ENCODE measurements around the gene CCDC40.

The CCDC40 gene

DNA sequence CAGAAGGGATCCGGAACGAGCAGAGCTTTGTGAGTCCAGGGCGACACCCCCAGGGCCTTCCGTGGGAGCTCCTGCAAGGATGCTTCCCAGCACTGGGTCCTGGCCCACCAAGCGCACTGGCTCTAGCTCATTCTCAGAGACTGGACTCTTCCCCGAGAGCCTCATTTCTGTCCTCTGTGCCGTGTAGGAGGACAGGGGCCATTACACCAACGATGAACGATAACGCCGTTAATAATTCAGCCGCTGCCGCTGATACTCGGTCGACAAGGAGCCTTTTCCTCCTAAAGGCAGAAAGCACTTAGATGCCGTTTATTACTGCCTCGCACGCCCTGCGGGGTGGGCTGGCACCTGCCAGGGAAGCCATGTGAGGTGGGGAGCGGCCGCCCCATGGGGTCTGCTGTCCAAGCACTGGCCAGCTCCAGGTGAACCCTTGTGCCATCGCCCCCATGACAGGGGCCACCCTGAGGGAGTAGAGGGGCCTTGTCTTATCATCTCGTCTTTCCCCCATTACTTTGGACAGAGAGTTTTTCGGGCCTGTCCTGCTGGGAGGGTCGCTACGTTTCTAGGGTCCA lies 34.3 kb upstream of the CCDC40 start:
- DNase-seq, result no peak

DNA sequence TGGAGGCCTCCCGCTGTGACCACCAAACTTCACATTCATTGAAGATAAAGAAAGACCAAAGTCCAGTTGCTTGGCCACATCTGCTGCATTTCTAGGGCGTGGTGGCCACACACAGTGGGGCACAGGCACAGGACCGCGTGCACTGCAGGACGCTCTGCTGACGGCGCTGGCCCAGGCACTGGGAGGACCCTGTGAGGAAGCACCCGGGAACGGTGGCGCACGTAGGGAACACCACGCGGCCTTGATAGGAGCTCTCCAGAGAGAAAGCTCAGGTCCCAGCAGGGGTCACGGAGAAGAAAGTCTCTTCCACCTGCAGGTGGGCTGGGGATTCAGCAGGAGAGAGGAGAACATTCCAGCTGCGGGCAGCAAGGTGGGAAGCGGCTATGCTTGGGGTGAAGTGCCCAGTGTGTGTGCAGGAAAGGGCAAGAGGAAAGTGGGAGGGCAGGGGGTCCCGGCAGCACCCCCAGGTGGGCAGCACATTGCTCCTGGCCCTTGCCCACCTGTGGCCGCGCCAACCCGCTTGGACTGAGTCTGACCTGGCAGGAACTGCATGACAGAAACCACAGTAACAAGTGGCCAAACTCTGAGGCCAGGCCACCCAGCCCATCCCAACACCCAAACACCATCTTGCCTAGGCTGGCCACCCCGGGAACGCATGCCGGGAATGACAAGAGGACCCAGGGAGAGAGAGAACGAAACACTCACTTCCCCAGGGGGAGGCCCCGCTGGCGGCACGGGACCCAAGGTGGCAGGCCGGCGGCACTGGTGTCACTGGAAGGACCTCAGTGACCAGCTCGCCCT lies 33.6 kb upstream of the CCDC40 start:
- DNase-seq, result no peak

DNA sequence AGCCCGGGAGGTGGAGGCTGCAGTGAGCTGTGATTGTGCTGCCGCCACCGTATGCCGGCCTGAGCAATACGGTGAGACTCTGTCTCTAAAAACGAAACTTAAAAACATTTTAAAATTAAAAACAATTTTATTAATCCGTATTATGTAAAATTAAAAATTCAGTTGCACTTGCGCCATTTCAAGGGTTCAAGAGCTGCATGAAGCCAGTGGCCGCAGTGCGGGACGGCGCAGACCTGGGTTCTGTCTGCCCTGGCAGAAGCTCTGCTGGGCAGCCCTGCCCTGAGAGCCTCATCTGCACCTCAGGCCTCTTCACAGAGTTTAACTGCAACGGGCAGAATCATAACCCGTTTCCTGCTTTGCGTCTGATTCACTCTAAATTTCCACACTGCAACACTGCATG lies 32.5 kb upstream of the CCDC40 start:
- DNase-seq, result no peak

DNA sequence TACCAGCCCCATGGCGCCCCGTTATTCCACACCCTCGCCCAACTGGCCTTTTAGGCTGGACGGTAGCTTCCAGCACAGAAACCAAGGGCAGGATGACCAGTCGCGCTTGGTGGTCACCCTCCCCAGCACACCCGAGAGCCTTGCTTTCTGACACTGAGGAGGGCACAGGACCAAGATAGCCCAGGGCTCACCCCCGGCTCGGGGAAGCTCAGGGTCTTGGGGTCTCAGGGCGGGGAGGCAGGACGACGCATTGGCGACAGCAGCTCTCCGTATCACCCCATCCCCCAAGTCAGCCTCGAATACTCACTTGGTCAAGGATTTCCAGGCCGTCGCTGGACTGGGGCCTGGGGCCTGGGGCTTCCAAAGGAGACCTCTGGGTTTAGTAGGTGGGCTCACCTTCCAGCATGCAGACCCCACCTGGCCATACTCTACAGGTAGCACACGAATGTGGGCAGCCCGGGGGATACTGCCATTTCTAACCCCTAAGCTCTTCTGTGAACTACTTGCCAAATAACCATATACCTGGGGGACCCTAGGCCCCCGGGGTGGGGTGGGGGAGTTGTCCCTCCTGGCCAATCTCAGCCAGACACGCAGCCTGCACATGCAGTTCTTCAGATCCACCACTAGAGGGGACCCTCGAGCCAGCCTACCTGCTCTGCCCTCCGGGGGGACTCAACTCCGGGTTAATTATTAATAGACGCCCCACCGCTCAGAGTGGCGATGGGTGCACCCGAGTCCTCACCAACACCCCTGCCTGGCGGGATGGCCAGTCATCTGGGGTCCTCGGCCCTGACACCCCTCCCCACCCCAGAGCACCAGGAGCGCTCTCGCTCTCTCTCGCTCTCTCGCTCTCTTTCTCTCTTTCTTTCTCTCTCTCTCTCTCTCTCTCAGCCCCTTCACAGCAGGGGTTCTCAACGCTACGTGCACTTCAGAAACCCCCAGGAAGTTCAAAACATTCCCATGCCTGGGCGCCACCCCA lies 30.8 kb upstream of the CCDC40 start:
- DNase-seq, result peak; percentile 62

DNA sequence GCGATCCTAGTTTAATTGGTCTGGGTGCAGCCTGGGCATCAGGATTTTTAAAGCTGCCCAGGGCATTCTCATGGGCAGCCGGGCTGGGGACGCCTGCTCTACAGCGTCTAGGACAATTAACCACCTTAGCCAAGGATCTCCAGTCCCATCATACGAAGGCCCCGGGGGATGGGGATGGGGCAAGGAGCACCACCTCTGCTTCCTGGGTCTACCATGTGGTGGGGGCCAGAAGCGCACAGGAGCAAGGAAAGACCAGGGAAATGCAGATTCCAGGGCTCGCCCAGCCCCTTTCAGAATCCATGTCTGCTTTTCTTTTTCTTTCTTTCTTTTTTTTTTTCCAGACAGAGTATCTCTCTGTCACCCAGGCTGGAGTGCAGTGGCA lies 30.1 kb upstream of the CCDC40 start:
- no peak for DNase-seq

DNA sequence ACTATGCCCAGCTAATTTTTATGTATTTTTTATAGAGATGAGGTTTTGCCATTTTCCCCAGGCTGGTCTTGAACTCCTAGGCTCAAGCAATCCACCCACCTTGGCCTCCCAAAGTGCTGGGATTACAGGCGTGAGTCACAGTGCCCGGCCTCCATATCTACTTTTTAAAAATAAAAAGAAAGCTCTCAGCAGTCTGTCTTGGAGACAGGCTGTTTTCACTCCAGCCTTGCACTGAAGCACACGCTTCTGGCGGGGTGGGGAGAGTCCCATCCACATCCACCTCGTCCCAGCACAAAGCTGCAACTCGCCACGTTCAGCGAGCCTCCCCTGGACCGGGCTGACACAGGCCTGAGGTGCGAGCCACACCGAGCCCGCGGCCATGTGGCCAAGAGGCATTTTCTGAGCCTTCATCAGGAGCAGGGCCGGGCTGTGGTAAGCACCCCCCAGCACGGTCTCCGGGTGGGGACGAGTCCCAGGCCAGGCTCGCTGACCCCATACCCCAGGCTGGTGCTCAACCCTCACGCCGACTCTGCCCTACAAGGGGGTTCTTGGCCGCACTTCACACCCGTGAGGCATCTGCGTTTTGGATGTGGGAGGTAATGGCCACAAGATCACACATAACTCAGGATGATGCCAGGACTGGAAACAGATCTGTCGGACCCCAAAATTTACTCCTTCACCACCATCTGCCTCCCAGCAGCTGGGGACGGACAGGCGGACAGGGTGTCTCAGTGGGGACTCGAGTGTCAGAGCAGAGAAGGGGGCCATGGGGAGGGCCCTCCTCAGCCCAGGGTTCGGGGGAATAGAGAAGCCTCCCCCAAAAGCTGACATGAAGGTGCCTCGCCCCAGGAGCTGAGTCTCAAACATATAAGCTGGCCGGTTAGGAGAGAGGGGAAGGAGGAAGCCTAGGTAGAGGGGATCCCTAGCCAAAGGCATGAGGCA lies 29.4 kb upstream of the CCDC40 start:
- no peak for DNase-seq

DNA sequence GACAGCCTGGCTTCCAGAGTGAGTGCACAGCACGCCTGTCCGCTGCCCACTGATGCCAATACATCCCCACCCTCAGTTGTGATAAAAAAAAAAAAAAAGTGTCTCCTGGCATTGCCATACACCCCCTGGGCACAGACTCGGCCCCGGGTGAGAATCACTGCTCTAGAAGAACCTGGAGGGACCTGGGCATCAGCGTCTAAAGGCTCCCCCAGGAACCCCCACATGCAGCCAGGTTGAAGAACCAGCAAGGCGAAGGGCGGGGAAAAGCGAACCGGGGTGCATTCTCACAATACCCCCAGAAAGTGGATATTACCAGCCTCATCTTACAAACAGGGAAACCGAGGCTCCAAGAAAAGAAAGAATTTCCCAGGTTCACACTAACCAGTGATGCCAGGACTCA lies 28.5 kb upstream of the CCDC40 start:
- DNase-seq, result no peak

DNA sequence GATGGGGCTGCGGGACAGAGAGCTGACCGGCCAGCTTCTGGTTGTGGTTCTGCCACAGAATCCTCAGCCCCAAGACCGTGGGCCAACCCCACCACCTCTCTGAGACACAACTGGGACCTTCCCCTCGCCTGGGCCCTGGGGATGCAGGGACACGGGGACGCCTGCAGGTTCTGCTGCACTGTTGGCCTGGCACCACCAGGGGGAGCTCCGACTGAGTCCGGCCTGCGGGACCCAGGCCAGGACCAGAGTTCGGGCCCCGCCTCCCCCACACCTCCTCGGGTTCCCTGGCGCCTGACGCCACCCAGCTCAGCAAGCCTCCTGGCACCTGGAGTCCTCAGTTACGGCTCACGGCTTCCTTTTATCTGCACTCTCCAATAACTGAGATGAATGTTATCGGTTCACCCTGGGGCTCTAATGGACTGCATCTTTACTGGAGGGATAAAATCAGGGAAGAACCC lies 28.0 kb upstream of the CCDC40 start:
- DNase-seq, result peak; percentile 81

DNA sequence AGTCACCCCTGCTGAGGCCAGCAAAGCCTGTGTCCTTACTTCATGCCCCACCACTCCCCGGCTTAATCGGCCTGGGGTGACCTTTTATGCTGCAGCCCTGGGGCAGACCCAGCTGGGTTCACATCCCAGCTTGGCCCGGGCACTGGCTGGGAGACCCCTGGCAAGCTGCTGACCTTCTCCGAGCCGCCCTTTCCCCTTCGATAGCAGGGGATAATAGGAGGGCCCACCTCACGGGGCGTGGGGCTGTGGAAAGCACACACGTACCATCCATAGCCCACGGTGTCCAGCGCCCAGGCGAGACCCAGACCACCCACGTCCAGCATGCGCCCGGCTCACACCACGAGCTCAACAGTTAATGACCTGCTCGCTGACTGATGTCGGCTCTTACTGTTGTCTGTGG lies 27.6 kb upstream of the CCDC40 start:
- no peak for DNase-seq

DNA sequence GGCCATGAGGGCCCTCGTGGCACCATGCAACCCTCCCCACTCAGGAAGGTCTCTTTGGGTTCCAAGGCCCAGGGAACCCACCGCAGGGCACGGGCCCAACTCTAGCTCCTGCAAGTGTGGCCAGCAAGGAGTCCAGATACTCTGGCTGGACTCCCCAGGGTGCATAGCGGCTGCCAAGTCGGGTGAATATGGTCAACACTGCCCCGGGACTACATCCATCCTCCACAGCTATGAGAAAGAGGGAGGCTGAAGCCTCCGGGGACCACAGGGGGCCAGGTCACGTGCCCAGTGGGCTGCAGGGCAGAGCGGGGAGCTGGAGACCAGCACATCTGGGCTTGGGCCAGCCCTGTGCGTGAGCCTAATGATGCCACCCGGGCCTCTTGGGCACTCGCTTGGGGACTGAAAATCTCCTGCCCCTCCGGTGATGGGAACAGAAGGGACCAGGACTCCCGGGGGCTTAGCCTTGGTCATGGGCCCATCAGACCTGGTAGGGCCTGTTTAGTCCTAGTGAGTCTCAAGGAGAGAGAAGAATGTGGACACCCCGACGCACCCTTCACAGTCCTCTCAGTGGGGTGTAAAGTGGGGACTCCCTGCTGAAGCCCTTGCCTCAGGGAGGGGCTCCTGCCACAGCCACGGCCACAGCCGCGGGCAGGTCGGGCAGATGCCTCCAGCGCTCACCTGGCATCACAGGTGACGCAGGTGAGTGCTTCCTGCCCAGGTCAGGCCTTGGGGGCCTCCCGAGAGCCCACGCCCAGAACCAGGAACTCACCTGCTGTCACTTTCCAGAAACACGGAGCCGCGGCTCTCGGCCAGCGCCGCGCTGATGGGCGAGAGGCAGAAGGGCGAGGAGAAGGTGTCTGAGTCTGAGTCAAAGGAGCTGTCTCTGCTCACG lies 26.8 kb upstream of the CCDC40 start:
- no peak for DNase-seq

DNA sequence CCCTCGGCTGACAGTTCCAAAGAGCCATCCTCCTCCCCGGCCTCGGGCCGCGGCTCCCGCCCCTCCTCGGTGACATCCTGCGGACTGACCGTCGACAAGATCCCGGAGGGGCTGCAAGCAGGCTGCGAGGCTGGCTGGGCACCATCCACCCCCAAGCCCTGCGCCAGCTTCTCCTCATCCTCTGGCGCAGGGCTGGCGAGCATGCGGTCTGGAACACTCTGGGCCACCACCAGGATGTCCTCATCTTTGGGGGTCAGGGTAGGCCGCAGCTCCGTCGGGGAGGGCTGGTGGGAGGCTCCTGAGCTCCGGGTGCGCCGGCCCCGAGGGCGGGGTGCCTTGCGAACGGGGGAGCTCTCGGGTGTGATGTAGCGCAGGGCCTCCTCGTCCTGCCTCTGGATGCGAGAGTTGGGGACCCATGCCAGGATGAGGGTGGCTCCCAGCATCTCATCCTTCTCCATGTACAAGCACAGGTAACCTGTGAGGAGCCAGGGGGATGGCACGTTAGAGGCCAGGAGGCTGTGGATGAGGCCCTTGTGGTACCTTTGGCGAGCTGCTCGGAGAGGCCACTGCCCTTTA lies 26.1 kb upstream of the CCDC40 start:
- DNase-seq, result no peak

DNA sequence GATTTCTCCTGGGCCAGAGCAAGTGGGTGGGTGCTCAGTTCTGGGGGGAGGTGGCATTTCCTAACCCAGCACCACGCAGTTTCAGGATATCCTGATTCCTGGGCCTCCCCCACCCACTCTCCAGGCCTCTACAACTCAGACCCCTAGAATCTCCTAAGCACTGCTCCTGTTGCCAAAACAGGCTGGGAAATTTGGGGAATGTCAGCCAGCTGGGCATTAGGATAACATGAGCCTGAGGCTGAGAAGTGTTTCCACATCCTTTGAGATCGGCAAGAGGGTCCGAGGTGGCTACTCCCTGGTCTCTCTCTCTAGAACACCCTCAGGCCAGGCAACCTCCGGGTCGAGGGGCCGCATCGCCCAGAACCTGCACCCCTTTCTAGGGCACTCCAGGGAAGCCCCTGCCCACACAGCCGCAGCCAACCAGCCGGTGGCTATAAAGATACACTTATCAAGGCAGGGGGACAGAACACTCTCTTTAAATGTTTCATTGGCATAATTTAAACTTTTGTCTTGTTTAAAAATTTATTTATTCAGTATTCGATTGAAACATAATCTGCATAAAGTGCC lies 24.4 kb upstream of the CCDC40 start:
- DNase-seq, result no peak

DNA sequence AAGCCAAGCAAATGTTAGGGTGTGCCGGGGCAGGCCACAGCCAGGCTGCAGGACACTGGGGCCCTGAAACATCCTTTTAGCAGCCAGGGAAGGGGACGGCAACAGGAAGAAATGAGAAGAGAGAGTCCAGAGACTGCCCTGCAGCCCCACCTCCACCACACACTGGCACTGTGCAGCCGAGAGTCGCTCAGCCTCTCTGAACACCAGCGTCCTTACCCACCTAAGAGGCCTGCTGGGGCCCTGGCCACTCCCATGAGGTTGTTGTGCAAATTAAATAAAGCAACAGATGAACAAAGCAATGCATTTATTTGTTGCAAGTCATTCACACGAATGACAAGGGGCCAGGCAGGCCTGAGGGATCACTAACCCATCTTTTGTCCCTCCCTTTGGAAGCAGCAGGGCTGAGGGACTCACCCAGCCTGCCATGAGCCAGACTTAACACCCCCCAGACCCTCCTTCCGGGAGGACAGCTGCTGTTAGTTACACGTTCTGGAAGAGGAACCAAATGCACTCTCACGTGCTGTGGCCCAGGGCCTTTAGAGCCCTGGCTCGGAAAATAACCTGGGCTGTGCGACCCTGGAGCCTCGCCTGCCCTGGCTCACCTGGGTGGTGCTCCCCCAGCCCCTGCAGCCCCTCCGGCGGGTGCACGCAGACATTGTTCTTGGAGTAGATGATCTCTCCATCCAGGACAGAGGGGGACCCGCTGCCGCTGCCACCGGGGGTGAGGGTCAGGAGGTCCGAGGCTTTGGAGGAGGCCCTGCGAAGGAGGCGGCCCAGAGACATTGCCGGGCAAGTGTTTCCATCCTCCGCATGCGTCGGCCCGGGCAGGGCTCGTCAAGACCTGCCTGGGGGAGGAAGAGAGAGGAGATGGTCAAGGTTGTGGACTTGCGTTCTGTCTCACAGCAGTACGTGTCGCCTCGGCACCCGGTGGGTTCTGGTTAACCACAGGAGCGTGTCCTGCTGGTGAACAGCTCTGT lies 23.4 kb upstream of the CCDC40 start:
- DNase-seq, result no peak

DNA sequence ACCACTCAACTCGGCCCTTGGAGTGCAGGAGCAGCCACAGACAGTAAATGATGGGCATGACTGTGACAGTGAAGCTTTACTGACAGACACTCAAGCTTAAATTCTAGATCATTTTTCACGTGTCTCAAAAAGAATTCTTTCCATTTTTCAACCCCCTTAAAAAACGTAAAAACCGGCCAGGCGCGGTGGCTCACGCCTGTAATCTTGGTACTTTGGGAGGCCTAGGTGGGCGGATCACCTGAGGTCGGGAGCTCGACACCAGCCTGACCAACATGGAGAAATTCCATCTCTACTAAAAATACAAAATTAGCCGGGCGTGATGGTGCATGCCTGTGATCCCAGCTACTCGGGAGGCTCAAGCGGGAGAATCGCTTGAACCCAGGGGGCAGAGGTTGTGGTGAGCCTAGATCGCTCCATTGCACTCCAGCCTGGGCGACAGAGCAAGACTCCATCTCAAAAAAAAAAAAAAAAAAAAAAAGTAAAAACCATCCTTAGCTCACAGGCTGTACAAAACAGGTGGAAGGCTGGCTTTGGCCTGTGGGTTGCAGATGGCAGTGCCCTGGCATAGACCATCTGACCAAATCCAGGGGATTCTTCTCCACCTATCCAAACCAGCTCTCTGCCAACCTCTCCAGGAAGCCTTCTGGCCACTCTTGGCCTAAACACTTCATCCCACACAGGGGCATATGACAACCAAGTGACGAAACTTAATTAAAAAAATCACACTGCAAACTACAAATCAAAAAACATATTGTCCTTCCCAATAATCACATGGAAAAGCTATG lies 19.0 kb upstream of the CCDC40 start:
- DNase-seq, result no peak

DNA sequence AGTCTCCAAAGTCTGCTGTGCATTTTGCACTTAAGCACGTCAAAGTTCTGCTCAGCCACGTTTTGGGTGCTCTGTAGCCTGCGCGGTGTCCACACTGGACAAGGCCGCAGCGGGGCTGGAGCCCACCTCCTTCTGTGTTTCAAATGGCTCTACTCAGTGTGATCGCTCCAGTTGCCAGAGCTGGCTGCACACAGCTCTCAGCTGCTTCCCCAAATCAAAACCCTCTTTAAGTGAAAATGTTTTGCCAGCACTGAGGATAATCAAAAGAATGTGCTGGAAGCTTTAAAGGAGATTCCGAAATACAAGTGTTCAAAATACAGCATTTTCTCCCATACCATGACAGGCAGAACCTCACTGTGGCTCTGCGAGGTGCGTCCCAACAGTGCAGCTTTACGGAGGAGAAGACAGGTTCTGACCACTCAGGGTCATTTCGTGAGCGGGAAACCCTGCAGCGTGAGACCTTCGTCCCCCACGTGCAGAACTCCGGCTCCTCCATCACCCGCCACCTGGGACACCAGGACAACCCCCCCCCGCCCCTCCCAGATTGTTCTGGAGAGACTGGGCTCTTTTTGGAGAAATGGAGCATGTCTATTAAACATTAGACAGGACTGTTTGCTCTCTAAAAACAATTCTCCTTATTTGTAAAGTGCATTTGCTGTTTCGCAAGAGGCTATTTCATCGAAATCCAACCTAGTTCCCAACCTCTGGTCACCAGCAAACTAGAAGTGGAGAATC lies 17.4 kb upstream of the CCDC40 start:
- no peak for DNase-seq

DNA sequence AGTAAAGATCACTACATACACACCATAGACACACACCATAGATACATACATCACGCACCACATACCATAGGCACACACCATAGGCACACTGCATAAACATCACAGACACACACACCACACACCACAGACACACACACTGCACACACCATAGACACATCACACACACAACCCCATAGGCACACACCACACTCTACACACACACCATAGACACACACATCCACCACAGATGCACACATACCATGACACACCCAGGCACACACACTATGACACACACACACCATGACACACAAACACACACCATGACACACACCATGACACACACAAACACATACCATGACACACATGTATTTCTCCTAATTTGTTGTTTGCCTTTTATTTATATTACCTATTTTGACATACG lies 14.8 kb upstream of the CCDC40 start:
- no peak for DNase-seq

DNA sequence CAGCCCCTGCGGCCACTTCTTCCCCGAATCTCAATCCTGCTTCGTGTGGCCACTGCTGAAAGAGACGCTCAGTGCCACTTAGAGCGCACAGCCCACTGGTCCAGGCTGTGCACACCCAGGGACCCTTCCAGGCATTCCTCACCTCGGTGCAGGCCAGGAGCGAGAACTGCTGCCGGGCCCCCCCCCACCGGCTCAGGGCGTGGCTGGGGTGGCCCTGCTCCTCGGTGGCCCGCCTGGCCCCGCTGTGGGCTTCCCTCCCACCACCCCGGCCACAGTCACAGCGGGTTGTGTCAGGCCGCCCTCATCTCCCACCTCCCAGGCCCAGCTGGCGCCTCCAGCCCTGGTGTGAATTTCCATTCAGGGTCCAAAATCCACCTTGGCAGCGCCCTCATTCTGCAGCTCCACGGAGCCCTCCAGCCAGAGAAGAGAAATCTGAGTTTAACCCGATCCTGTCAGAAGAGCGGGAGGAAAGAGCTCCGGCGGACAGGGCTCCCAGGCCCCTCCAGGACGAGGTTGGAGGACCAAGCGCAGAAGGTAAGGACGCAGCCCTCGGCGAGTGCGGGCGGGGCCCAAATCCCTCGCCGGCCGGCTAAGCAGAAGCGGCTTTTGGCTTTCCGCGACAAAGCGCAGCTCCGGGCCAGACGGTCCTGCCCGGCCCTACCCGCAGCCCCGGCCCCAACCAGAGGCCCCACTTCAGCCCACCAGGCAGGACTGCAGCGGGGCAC lies 12.8 kb upstream of the CCDC40 start:
- DNase-seq, result no peak

Measured in activated naive CD4-positive, alpha-beta T cell treated with Interleukin-2 at 50 U/mL for 16 hours (primary cell).